HEK293 (cell line): ENCODE data around the gene TREM1.

ENCODE experiments used
- CTCF ChIA-PET: fragments of 350-600 bp; formaldehyde crosslinking; extraction: SDS; loops from one replicate; lab custom pipeline; 2021; ENCODE audit warnings: antibody characterized with exemption; lab: Yijun Ruan, JAX
- POLR2A ChIA-PET: fragments of 300-600 bp; formaldehyde crosslinking; extraction: SDS; loops from one replicate; lab custom pipeline; 2020; ENCODE audit warnings: antibody characterized with exemption, inconsistent platforms; lab: Yijun Ruan, JAX
- H3K27ac ChIP-seq: fragments of 200-500 bp; sonication (Bioruptor generic); 2 replicates; pipeline ENCODE4 v1.5.1; 2014; ENCODE audit warnings: low read depth, low read length, control low read depth, inconsistent platforms; ENCODE audit errors: extremely low read depth
- H3K36me3 ChIP-seq, 2 experiments: fragments of 200-500 bp in 1 of 2; sonication (Bioruptor generic) in 1 of 2; 1 replicate in 1 of 2; 2 replicates in 1 of 2; pipeline ENCODE4 v1.5.1; 2014 to 2017; ENCODE audit warnings: inconsistent platforms in 2 of 2, low read length in 2 of 2; ENCODE audit not compliant: control insufficient read depth in 2 of 2, insufficient read depth in 1 of 2
- H3K4me1 ChIP-seq: fragments of 200-500 bp; sonication (Bioruptor generic); 2 replicates; pipeline ENCODE4 v1.5.1; 2014; ENCODE audit warnings: mild to moderate bottlenecking, low read length, inconsistent platforms; ENCODE audit not compliant: control insufficient read depth, insufficient read depth
- H3K4me3 ChIP-seq: 2 replicates; pipeline ENCODE4 v1.5.1; 2011; ENCODE audit warnings: low read depth, mild to moderate bottlenecking, control low read depth, low read length, moderate library complexity
- H3K9me3 ChIP-seq: fragments of 200-500 bp; sonication (Bioruptor generic); 2 replicates; pipeline ENCODE4 v1.5.1; 2014; ENCODE audit warnings: low read depth, low read length, inconsistent platforms; ENCODE audit not compliant: control insufficient read depth, insufficient read depth
- BCL11A ChIP-seq: fragments of 450-650 bp; formaldehyde crosslinking; IDR thresholded peaks from 2 replicates; pipeline ENCODE4 v1.5.1; 2016; ENCODE audit warnings: low read depth, missing biosample characterization, missing genetic modification characterization
- KLF1 ChIP-seq: fragments of 450-650 bp; formaldehyde crosslinking; IDR thresholded peaks from 2 replicates; pipeline ENCODE4 v1.5.1; 2016; ENCODE audit warnings: missing biosample characterization, missing genetic modification characterization
- KLF16 ChIP-seq: fragments of 450-650 bp; formaldehyde crosslinking; IDR thresholded peaks from 2 replicates; pipeline ENCODE4 v1.5.1; 2017; ENCODE audit warnings: missing biosample characterization, missing genetic modification characterization
- MEIS1 ChIP-seq: sonication (generic); formaldehyde crosslinking; IDR thresholded peaks from 2 replicates; pipeline ENCODE4 v1.8.1; 2022; ENCODE audit warnings: missing genetic modification reagents, mild to moderate bottlenecking, borderline replicate concordance
- ZNF114 ChIP-seq: fragments of 450-650 bp; formaldehyde crosslinking; IDR thresholded peaks from 2 replicates; pipeline ENCODE4 v1.5.0; 2017; ENCODE audit warnings: missing biosample characterization, missing genetic modification characterization
- ZNF140 ChIP-seq: fragments of 450-650 bp; formaldehyde crosslinking; IDR thresholded peaks from 2 replicates; pipeline ENCODE4 v1.5.1; 2016; ENCODE audit warnings: missing biosample characterization, missing genetic modification characterization
- ZNF175 ChIP-seq: fragments of 450-650 bp; formaldehyde crosslinking; IDR thresholded peaks from 2 replicates; pipeline ENCODE4 v1.5.1; 2016; ENCODE audit warnings: missing biosample characterization, missing genetic modification characterization
- ZNF214 ChIP-seq: fragments of 450-650 bp; formaldehyde crosslinking; IDR thresholded peaks from 2 replicates; pipeline ENCODE4 v1.5.1; 2017; ENCODE audit warnings: missing biosample characterization, mild to moderate bottlenecking, missing genetic modification characterization, borderline replicate concordance
- ZNF266 ChIP-seq: fragments of 450-650 bp; formaldehyde crosslinking; IDR thresholded peaks from 2 replicates; pipeline ENCODE4 v1.5.1; 2016; ENCODE audit warnings: missing biosample characterization, missing genetic modification characterization, low read depth
- ZNF274 ChIP-seq, 2 experiments: fragments of 200-500 bp in 1 of 2; fragments of 450-650 bp in 1 of 2; sonication (Bioruptor generic) in 1 of 2; formaldehyde crosslinking in 1 of 2; IDR thresholded peaks; 2 replicates each; pipeline versions ENCODE4 v1.5.1 to v1.6.1; 2014 to 2016; ENCODE audit warnings: borderline replicate concordance in 1 of 2, inconsistent platforms in 1 of 2, low read length in 1 of 2, missing biosample characterization in 1 of 2, missing genetic modification characterization in 1 of 2
- ZNF280C ChIP-seq: fragments of 450-650 bp; formaldehyde crosslinking; IDR thresholded peaks from 2 replicates; pipeline ENCODE4 v1.5.1; 2016; ENCODE audit warnings: missing biosample characterization, missing genetic modification characterization
- ZNF404 ChIP-seq: fragments of 450-650 bp; formaldehyde crosslinking; IDR thresholded peaks from 2 replicates; pipeline ENCODE4 v1.5.1; 2017; ENCODE audit warnings: missing biosample characterization, missing genetic modification characterization
- ZNF501 ChIP-seq: fragments of 450-650 bp; formaldehyde crosslinking; IDR thresholded peaks from 2 replicates; pipeline ENCODE4 v1.5.1; 2016; ENCODE audit warnings: missing biosample characterization, missing genetic modification characterization
- ZNF658 ChIP-seq: fragments of 450-650 bp; formaldehyde crosslinking; IDR thresholded peaks from 2 replicates; pipeline ENCODE4; 2016; ENCODE audit warnings: missing biosample characterization, missing genetic modification characterization
- ZNF670 ChIP-seq: fragments of 450-650 bp; formaldehyde crosslinking; IDR thresholded peaks from 2 replicates; pipeline ENCODE4 v1.5.1; 2016; ENCODE audit warnings: missing biosample characterization, missing genetic modification characterization, low read depth
- ZSCAN16 ChIP-seq: fragments of 450-650 bp; formaldehyde crosslinking; IDR thresholded peaks from 2 replicates; pipeline ENCODE4 v1.5.1; 2016; ENCODE audit warnings: missing biosample characterization, missing genetic modification characterization
- TF ChIP-seq, protein P1 (sequence below): fragments of 450-650 bp; IDR thresholded peaks from 2 replicates; pipeline ENCODE4 v1.5.1; 2018; ENCODE audit warnings: missing biosample characterization, mild to moderate bottlenecking, missing genetic modification characterization
- TF ChIP-seq, protein P2 (sequence below): fragments of 450-650 bp; formaldehyde crosslinking; IDR thresholded peaks from 2 replicates; pipeline ENCODE4 v1.5.1; 2016; ENCODE audit warnings: missing biosample characterization, missing genetic modification characterization

TREM1 gene

DNA sequence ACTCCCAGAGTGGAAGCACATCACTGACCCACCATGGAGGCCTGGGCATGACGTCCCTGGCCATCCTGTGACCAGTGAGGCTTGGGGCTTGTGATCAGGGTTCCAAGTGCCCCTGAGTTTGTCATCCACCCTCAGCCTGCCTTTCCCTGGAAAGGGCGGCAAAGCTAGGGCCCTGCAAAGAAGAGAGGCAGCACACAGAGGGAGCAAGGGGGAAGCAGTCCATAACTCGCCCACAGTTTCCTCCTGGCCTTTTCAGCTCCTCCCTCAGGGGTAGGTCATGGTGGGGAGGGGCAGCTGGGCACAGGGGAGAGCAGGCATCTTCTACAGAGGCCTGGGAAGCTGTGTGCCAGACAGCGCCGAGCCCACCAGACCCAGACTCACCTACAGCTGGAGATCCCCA is 48.8 kb upstream of the TREM1 start, which contains the start of gene NCR2:
TSS of gene NCR2 (plus strand) at position 313 of the 400 bp plus-strand sequence. CDS start 269 bp downstream, outside the sequence.
- no peaks in the 10 kb centered on the region for H3K9me3 ChIP-seq
- H3K27ac ChIP-seq, result no peak within 1 kb of the TSS
- no peaks in the 10 kb centered on the region; the same call in 1 of the 2 replicates for H3K4me1 ChIP-seq
- no peak for TF ChIP-seq ZNF274 (IDR thresholded peaks at IDR 0.05; ENCODE audit: low read length)
- TF ChIP-seq ZNF274 (tag by site-specific recombination; IDR thresholded peaks at IDR 0.05; ENCODE audit: borderline replicate concordance), result no peak
- TF ChIP-seq, protein P1, sequence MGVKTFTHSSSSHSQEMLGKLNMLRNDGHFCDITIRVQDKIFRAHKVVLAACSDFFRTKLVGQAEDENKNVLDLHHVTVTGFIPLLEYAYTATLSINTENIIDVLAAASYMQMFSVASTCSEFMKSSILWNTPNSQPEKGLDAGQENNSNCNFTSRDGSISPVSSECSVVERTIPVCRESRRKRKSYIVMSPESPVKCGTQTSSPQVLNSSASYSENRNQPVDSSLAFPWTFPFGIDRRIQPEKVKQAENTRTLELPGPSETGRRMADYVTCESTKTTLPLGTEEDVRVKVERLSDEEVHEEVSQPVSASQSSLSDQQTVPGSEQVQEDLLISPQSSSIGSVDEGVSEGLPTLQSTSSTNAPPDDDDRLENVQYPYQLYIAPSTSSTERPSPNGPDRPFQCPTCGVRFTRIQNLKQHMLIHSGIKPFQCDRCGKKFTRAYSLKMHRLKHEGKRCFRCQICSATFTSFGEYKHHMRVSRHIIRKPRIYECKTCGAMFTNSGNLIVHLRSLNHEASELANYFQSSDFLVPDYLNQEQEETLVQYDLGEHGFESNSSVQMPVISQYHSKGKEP, result no peak
- no peak for TF ChIP-seq MEIS1
- TF ChIP-seq, protein P2, sequence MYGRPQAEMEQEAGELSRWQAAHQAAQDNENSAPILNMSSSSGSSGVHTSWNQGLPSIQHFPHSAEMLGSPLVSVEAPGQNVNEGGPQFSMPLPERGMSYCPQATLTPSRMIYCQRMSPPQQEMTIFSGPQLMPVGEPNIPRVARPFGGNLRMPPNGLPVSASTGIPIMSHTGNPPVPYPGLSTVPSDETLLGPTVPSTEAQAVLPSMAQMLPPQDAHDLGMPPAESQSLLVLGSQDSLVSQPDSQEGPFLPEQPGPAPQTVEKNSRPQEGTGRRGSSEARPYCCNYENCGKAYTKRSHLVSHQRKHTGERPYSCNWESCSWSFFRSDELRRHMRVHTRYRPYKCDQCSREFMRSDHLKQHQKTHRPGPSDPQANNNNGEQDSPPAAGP (tag by site-specific recombination), result 0 out of 2 replicates have a peak, but pooled peaks have one; percentile 16
- no peak for TF ChIP-seq ZSCAN16 (tag by site-specific recombination)
- no peak for TF ChIP-seq ZNF140 (tag by site-specific recombination)
- CTCF ChIA-PET, result interaction anchor here (0.7 to 2.8 kb wide), 6 partner anchors 15 to 39 kb away, joined by 4 to 25 read pairs (median 6); no protein-coding TSS in a partner anchor
- no peaks in the 10 kb centered on the region for H3K36me3 ChIP-seq
- no peak within 1 kb of the TSS for H3K4me3 ChIP-seq
- POLR2A ChIA-PET, result no interaction called here

DNA sequence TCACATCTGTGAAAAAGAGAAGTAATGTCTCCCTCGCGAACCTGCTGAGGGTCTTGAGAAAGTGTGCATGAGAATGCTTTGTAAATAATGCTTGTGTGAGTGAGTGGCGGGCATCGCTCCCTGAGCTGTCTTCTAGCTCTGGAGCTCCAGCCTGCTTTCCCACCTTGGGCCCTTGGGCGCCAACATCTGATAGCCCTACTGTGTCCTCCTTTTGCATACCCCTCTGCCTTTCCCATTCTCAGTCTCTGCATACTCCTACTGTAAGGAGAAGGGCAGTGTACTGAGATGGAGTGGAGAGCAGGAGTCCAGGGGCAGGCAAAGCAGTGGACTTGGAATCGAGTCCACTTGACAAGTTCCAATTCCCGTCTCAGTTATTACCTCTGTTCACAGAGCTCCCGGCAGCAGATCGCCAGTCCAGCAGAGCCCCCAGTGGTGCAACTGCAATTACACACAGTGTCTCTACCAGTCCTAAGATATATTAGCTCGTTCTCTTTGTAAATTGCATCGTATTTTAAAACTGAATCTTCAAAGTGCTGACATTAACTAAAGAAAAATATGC is 48.1 kb upstream of the TREM1 start:
- Histone ChIP-seq H3K4me1 (no peaks in the 10 kb centered on the region; the same call in 1 of the 2 replicates), H3K9me3 (no peaks in the 10 kb centered on the region), H3K36me3 (no peaks in the 10 kb centered on the region), H3K27ac (no peak overlapping the region), H3K4me3 (no peak overlapping the region)
- CTCF ChIA-PET, result interaction anchor here (0.6 to 2.8 kb wide), 8 partner anchors 15 to 1650 kb away, joined by 3 to 25 read pairs (median 5); no protein-coding TSS in a partner anchor
- TF ChIP-seq ZNF658 (tag by site-specific recombination) (no peak), KLF1 (tag by site-specific recombination) (no peak), ZSCAN16 (tag by site-specific recombination) (0 out of 2 replicates have a peak, but pooled peaks have one; percentile 43), ZNF175 (tag by site-specific recombination) (no peak)
- POLR2A ChIA-PET, result interaction anchor here (0.8 kb wide), 1 partner anchor 17 kb away, joined by 3 read pairs; no protein-coding TSS in a partner anchor

- H3K27ac ChIP-seq, result no peak overlapping the region
Observed at GRCh38 chr6:41332842-41333736, 46.6 kb upstream of the TREM1 start.

More at GRCh38 chr6:41332842-41333736, 46.6 kb upstream of the TREM1 start:
- H3K9me3 ChIP-seq, result no peaks in the 10 kb centered on the region
- H3K4me3 ChIP-seq, result no peak overlapping the region
- ChIA-PET POLR2A (interaction anchor here (1.1 to 1.5 kb wide), 2 partner anchors 12 to 81 kb away, joined by 3 to 5 read pairs; no protein-coding TSS in a partner anchor), CTCF (interaction anchor here (0.5 to 3.4 kb wide), 7 partner anchors 13 to 452 kb away, joined by 3 to 16 read pairs (median 3); partner anchors contain the start of genes TREML4 and TSPO2)
- no peaks in the 10 kb centered on the region for H3K4me1 ChIP-seq
- H3K36me3 ChIP-seq, result no peaks in the 10 kb centered on the region
- TF ChIP-seq ZNF280C (tag by site-specific recombination) (no peak), ZNF404 (tag by site-specific recombination) (no peak), ZNF214 (tag by site-specific recombination) (no peak), ZNF670 (tag by site-specific recombination) (no peak), ZNF114 (tag by site-specific recombination) (no peak), MEIS1 (no peak), BCL11A (tag by site-specific recombination) (no peak), ZNF501 (tag by site-specific recombination) (no peak), KLF16 (tag by site-specific recombination) (no peak), ZNF266 (tag by site-specific recombination) (no peak)
